ENCODE data around the gene AKR7A2.

- TF ChIP-seq CTCF (IDR thresholded peaks at IDR 0.05) (no peak), POLR2AphosphoS5 (IDR thresholded peaks at IDR 0.05; ENCODE audit: insufficient read depth in 1 of 2, low read depth in 1 of 2) (no peak)
Observed at GRCh38 chr1:19317126-19317910, 5.4 kb upstream of the AKR7A2 start.

All from vagina (tissue), 2 donors.